HepG2 (cell line): Measurements from ENCODE around the gene ABCB8. TPM values are rescaled to one million over a fixed set of nuclear protein-coding genes. Genes with fewer than 3 reads are reported as not detected.

ENCODE experiments used
- ASH2L ChIP-seq: fragments of 300-600, 200-600 bp; sonication (generic); IDR thresholded peaks from 2 replicates; pipeline ENCODE4 v1.7.0; 2017; ENCODE audit warnings: low read depth, mild to moderate bottlenecking, moderate library complexity, mixed read lengths, low read length; ENCODE audit not compliant: insufficient read length
- ETV5 ChIP-seq: IDR thresholded peaks from 2 replicates; pipeline ENCODE4 v1.6.1; 2018; ENCODE audit warnings: missing biosample characterization, missing genetic modification reagents, inconsistent platforms, borderline replicate concordance
- FOXK1 ChIP-seq: sonication (generic); formaldehyde crosslinking; IDR thresholded peaks from 2 replicates; pipeline ENCODE4 v1.4.0; 2020; ENCODE audit warnings: low read depth, missing genetic modification reagents, borderline replicate concordance
- HMG20B ChIP-seq: conservative IDR thresholded peaks from 2 replicates; pipeline ENCODE4 v1.6.1; 2016; ENCODE audit warnings: missing genetic modification reagents, missing compliant biosample characterization
- HOXA3 ChIP-seq: sonication (generic); formaldehyde crosslinking; IDR thresholded peaks from 2 replicates; pipeline ENCODE4 v1.5.0; 2020; ENCODE audit warnings: missing genetic modification reagents
- RARA ChIP-seq: IDR thresholded peaks from 2 replicates; pipeline ENCODE4 v1.6.1; 2016; ENCODE audit warnings: missing genetic modification reagents, missing compliant biosample characterization
- RFXAP ChIP-seq: sonication (generic); formaldehyde crosslinking; IDR thresholded peaks from 2 replicates; pipeline ENCODE4 v1.4.0; 2020; ENCODE audit warnings: missing genetic modification reagents, borderline replicate concordance
- SMAD3 ChIP-seq: sonication (generic); formaldehyde crosslinking; IDR thresholded peaks from 2 replicates; pipeline ENCODE4 v1.4.0; 2020; ENCODE audit warnings: missing genetic modification reagents
- TARDBP ChIP-seq: sonication (generic); formaldehyde crosslinking; IDR thresholded peaks from 2 replicates; pipeline ENCODE4 v1.8.0; 2022; ENCODE audit warnings: mild to moderate bottlenecking, missing genetic modification reagents
- ZFX ChIP-seq: sonication (generic); formaldehyde crosslinking; IDR thresholded peaks from 2 replicates; pipeline ENCODE4 v1.4.0; 2020; ENCODE audit warnings: mild to moderate bottlenecking, low read depth, missing genetic modification reagents, moderate library complexity
- ZMYM3 ChIP-seq: sonication (generic); formaldehyde crosslinking; IDR thresholded peaks from 2 replicates; pipeline ENCODE4 v1.5.1; 2020; ENCODE audit warnings: mild to moderate bottlenecking, missing genetic modification reagents
- ZNF501 ChIP-seq: sonication (generic); formaldehyde crosslinking; IDR thresholded peaks from 2 replicates; pipeline ENCODE4 v1.5.1; 2020; ENCODE audit warnings: mild to moderate bottlenecking, moderate library complexity, missing genetic modification reagents
- ZNF788 ChIP-seq: sonication (generic); formaldehyde crosslinking; IDR thresholded peaks from 2 replicates; pipeline ENCODE4 v1.5.0; 2020; ENCODE audit warnings: mild to moderate bottlenecking, missing genetic modification reagents, borderline replicate concordance
- polyA plus RNA-seq, 8 experiments: library from polyadenylated mRNA; depleted of rRNA in 3 of 8; stranded (reverse) in 7 of 8; unstranded in 1 of 8; fragments of >200 nt; fragmentation: Illumina TruSeq in 4 of 8; extraction: Trizol in 4 of 8; gene quantifications; 2 replicates each; pipeline versions ENCODE4 v1.2.1 to v1.2.3, GENCODE V29; 2011 to 2016; ENCODE audit warnings: low read depth in 4 of 8, missing spikeins in 1 of 8, mixed read lengths in 1 of 8; ENCODE audit not compliant: insufficient read depth in 1 of 8
- total RNA-seq, 5 experiments: library from RNA; depleted of rRNA; stranded (reverse); fragments of >200 nt; fragmentation: Illumina TruSeq; extraction: Trizol; gene quantifications; 2 replicates each; pipeline ENCODE4 v1.2.3, GENCODE V29; 2016; ENCODE audit warnings: low read depth in 1 of 5
- TF ChIP-seq, protein P1 (sequence below): sonication (generic); formaldehyde crosslinking; IDR thresholded peaks from 2 replicates; pipeline ENCODE4 v1.8.0; 2022; ENCODE audit warnings: missing genetic modification reagents, mild to moderate bottlenecking, moderate library complexity, borderline replicate concordance
- TF ChIP-seq, protein P2 (sequence below): sonication (generic); formaldehyde crosslinking; IDR thresholded peaks from 2 replicates; pipeline ENCODE4 v1.9.0; 2022; ENCODE audit warnings: missing genetic modification reagents, mild to moderate bottlenecking, borderline replicate concordance
- TF ChIP-seq, protein P3 (sequence below), 2 experiments: sonication (generic) in 1 of 2; formaldehyde crosslinking in 1 of 2; IDR thresholded peaks; 2 replicates each; pipeline versions ENCODE4 v1.6.1 to v1.9.0; 2014 to 2022; ENCODE audit warnings: antibody characterized with exemption in 1 of 2, borderline replicate concordance in 1 of 2, inconsistent platforms in 1 of 2, low read depth in 1 of 2, missing genetic modification reagents in 1 of 2

The ABCB8 gene
- total and polyA plus RNA-seq, 2 of the 13 experiments (the other 11 are each of a cell fraction or from before 2014, with no cell fraction given): 6.6 to 16.7 TPM

DNA sequence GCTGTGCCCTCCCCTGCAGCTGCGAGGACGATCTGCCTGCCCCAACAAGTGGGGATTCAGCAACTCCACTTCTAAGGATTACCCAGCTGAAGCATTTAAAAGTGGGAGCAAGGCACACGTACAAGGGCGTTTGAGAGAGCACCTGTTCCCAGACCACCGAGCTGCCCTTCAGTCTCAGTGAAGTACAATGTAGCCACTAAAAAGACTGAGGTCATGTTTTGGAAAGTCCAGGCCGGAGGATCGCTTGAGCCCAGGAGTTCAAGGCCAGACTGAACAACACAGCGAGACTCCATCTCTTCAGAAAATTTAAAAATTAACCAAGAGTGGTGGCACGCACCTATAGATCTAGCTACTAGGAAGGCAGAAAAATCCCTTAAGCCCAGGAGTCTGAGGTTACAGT lies 22.7 kb upstream of the ABCB8 start (continued):
- TF ChIP-seq RARA (CRISPR knock-in tag) (peak; percentile 79), RFXAP (CRISPR knock-in tag) (no peak), FOXK1 (CRISPR knock-in tag) (peak; percentile 42; the same call in 1 of the 2 replicates), ZFX (peak; percentile 34; the same call in 1 of the 2 replicates), ZNF501 (CRISPR knock-in tag) (no peak), HOXA3 (peak; percentile 25; the same call in 1 of the 2 replicates), ZNF788 (CRISPR knock-in tag) (peak; percentile 42; the same call in 1 of the 2 replicates), ZMYM3 (peak; percentile 94), ASH2L (peak; percentile 22), HMG20B (CRISPR knock-in tag) (no peak), ETV5 (peak; percentile 16; the same call in 1 of the 2 replicates), SMAD3 (CRISPR knock-in tag) (no peak), TARDBP (CRISPR knock-in tag) (peak; percentile 54; the same call in 1 of the 2 replicates)
- TF ChIP-seq, protein P1, sequence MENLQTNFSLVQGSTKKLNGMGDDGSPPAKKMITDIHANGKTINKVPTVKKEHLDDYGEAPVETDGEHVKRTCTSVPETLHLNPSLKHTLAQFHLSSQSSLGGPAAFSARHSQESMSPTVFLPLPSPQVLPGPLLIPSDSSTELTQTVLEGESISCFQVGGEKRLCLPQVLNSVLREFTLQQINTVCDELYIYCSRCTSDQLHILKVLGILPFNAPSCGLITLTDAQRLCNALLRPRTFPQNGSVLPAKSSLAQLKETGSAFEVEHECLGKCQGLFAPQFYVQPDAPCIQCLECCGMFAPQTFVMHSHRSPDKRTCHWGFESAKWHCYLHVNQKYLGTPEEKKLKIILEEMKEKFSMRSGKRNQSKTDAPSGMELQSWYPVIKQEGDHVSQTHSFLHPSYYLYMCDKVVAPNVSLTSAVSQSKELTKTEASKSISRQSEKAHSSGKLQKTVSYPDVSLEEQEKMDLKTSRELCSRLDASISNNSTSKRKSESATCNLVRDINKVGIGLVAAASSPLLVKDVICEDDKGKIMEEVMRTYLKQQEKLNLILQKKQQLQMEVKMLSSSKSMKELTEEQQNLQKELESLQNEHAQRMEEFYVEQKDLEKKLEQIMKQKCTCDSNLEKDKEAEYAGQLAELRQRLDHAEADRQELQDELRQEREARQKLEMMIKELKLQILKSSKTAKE: no peak
- TF ChIP-seq, protein P2, sequence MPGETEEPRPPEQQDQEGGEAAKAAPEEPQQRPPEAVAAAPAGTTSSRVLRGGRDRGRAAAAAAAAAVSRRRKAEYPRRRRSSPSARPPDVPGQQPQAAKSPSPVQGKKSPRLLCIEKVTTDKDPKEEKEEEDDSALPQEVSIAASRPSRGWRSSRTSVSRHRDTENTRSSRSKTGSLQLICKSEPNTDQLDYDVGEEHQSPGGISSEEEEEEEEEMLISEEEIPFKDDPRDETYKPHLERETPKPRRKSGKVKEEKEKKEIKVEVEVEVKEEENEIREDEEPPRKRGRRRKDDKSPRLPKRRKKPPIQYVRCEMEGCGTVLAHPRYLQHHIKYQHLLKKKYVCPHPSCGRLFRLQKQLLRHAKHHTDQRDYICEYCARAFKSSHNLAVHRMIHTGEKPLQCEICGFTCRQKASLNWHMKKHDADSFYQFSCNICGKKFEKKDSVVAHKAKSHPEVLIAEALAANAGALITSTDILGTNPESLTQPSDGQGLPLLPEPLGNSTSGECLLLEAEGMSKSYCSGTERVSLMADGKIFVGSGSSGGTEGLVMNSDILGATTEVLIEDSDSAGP (CRISPR knock-in tag): 0 out of 2 replicates have a peak, but pooled peaks have one; percentile 38
- TF ChIP-seq, protein P3, sequence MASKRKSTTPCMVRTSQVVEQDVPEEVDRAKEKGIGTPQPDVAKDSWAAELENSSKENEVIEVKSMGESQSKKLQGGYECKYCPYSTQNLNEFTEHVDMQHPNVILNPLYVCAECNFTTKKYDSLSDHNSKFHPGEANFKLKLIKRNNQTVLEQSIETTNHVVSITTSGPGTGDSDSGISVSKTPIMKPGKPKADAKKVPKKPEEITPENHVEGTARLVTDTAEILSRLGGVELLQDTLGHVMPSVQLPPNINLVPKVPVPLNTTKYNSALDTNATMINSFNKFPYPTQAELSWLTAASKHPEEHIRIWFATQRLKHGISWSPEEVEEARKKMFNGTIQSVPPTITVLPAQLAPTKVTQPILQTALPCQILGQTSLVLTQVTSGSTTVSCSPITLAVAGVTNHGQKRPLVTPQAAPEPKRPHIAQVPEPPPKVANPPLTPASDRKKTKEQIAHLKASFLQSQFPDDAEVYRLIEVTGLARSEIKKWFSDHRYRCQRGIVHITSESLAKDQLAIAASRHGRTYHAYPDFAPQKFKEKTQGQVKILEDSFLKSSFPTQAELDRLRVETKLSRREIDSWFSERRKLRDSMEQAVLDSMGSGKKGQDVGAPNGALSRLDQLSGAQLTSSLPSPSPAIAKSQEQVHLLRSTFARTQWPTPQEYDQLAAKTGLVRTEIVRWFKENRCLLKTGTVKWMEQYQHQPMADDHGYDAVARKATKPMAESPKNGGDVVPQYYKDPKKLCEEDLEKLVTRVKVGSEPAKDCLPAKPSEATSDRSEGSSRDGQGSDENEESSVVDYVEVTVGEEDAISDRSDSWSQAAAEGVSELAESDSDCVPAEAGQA (IDR thresholded peaks at IDR 0.05; ENCODE audit: low read depth): no peak
- TF ChIP-seq, protein P3 (CRISPR knock-in tag; IDR thresholded peaks at IDR 0.05; ENCODE audit: borderline replicate concordance): no peak
